ENCODE data around the gene CHST1.

DNA sequence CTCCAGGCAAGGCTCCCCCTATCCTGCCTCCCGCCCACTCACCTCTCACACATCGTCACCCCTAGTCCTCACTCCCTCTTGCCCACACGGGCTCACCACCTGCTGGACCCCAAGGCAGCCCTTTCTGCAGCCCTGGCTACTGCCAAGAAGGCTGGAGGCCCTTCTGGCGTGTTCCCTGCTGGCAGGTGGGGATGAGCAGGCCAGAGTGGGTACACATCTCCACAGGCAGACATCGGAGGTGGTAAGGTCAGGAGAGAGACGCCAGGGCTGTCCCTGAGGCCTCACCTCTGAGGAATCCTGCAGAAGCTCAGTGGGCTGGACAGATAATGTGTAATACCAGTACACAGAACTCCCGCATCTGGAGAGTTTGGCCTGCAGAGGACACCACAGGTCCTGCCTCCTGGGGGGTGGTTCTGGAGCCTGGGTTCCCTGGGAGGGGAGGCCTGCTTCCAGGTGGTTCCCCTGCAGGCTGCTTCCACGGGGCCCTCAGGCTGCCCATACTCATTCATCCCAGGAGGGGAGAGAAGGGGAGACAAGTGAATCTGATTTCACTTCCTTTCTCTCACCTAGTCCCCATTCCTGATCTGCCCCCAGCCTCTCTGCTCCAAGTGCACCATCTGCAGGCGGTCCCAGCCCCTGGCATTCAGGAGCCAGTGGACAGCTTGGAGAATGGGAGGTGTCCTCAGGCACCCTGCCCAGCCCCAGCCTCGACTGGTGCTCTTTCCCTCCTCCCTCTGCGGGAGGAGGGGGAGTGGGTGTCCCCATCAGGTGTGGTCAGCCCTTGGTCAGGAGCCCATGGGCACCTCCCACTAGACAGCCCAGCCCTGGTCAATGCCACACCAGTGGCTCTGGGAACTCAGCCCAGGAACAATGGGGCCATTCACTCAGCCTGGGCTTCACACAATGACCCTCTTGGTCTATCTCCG lies 6.1 kb upstream of the CHST1 start:
- TF ChIP-seq CTCF (IDR thresholded peaks at IDR 0.05) = no peak
- TF ChIP-seq POLR2A (IDR thresholded peaks at IDR 0.05) = no peak

All from testis (tissue), 2 donors.